Measurements from ENCODE around the gene FDPS.
"Not testable (repeated sequence)": the region's sequence is repeated elsewhere in the genome, so short reads cannot be mapped to it uniquely, and the experiment has no call there.

Gene FDPS

DNA sequence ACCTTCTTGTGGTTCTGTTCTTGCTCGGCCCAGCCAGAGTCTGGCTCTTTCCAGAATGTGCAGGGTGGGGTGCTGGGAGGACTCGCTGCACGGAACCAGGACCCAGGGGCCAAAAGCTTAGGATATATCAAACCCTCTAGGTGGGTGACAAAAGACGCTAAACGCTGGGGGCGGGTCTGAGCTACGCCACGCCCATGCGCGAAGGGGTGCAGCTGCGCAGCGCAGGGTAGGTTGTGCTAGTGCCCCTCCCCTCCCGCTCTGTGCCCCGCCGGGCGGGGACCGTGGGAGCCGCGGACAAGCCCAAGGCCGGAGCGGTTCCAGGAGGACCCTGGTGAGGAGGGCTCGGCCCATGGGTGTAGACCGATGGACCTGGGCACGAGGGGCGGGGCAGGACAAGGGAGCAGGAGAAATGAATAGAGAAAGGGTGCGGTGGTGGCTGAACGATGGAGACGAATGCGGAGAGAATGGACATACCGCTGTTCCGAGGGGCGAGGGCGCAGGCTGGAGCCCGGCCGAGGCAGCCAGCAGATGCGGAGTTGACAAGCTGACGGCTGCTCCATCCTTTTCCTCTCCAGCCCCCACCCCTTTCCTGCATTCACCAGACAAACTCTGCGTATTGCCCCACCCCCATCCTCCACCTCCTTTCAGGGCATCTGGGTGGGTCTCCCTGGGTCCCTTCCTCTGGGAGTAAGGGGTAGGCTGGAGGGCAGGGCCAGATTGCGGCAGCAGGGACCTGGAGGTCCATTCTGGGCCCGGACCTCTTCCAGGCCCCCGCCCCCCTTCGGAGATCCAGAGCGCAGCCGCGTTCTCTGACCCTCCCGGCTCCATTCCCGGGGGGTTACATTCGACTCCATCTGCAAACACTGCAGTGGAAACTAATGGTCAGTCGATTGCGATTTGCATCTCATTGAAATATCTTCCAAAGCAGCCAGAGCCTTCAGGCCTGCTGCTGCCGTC lies 12.3 kb downstream of the FDPS start, which contains the start of gene RUSC1:
Gene RUSC1 (plus strand): TSS at position 234 of the 957 bp plus-strand sequence. CDS start 880 bp downstream, outside the sequence.
- DNase-seq, result no peak

DNA sequence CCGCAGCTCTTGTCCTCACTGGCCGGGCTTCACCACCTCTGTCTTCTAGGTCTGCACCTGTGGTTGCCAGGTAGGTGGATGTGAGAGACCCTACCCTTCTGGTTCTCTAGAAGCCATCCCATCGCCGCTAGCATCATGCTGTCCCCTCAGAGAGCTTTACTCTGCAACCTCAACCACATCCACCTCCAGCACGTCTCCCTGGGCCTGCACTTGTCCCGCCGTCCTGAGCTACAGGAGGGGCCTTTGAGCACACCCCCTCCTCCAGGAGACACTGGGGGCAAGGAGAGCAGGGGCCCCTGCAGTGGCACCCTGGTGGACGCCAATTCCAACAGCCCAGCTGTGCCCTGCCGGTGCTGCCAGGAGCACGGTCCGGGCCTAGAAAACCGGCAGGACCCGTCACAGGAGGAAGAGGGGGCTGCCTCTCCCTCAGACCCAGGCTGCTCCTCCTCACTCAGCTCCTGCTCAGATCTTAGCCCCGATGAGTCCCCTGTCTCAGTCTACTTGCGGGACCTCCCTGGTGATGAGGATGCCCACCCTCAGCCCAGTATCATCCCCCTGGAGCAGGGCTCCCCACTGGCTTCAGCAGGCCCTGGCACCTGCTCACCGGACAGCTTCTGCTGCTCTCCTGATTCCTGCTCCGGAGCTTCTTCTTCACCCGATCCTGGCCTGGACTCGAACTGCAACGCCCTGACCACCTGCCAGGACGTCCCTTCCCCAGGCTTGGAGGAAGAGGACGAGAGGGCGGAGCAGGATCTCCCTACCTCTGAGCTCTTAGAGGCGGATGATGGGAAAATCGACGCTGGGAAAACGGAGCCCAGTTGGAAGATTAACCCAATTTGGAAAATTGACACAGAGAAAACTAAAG lies 13.2 kb downstream of the FDPS start:
- peak; percentile 5 for DNase-seq

GRCh38 chr1:155322571-155322952 lies 13.9 kb downstream of the FDPS start:
- no peak for DNase-seq

DNA sequence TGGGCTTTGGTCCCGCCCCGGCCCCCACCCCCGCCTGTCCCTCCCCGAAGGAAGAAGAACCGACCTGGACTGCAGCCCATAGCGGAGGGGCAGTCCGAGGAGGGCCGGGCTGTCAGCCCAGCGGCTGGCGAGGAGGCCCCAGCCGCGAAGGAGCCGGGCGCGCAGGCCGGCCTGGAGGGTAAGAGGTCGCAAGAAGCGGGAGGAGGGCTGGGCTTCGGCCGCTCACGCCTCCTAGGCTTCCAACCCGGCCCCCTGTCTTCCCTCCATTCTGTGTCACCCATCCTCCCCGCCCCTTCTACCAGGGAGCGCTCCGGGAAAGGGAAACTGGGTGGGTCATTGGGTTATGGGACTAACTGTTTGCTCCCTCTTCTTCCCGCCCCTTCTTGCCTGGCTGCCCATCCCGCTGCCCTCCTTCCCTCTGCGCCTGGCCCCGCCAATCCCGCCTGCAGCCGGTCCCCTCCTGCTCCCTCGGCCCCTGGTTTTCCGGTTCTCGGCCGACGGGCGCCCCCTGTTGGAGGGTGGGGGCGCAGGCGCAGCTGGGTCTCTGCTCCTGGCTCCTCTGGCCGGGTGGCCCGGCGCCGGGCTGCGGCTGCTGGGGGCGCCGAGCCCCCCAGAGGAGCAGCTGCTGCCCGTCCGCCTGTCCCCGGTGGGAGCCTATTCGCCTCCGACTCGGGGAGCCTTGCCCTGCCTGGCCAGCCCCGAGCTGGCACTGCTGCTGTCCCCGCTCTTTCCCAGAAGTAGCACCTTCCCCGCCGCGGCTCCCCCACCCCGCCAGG lies 14.5 kb downstream of the FDPS start:
- DNase-seq, result peak; percentile 94

GRCh38 chr1:155323729-155324036 lies 15.0 kb downstream of the FDPS start:
- DNase-seq, result peak; percentile 81

DNA sequence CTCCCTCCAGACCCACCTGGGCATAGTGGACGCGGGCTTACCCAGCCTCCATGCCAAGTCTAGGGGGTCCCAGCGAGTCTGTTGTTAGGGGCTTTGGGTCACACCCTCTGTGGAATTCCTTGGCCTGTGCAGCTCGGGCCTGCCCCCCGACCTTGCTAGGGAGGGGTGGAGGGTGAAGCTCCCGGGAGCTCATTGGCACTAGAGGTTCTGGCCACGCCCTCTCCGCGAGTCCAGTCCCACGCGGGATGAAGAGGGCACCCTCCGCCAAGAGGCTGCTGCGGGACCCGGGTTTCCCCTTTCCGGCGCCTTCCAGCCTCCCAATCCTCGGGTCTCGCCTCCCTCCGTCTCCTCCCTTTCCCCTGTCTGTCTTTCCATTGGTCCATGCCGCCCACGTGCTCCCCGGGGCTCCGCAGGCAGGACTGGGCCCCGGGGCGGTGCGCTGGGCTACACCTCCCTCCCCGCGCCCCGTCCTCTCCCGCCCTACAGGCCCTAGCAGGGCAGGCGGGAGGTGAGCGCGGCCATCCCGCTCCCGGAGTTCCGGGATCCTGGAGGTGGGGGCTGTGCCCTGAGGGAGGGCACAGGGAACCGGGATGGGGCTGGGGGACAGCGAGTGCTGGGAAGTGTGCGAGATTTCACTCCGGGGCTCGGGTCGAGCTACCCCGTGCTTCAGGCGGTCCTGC lies 15.5 kb downstream of the FDPS start:
- peak; percentile 94 for DNase-seq

- peak; percentile 47 for DNase-seq
Measured at GRCh38 chr1:155324717-155325602, 16.3 kb downstream of the FDPS start.

DNA sequence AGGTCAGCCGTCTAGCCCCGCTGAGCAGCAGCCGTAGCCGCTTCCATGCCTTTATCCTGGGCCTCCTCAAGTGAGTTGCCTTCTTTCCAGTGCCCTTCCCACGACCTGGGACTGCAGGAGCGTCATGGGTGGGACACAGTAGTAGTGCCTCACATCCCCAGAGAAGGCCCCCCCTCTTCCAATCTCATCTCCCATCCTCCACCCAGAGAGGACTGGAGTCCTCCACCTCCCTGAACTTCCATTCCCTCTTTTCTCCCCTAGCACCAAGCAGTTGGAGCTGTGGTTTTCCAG lies 16.9 kb downstream of the FDPS start:
- no peak for DNase-seq

GRCh38 chr1:155326020-155326526 lies 17.4 kb downstream of the FDPS start:
- no peak for DNase-seq

DNA sequence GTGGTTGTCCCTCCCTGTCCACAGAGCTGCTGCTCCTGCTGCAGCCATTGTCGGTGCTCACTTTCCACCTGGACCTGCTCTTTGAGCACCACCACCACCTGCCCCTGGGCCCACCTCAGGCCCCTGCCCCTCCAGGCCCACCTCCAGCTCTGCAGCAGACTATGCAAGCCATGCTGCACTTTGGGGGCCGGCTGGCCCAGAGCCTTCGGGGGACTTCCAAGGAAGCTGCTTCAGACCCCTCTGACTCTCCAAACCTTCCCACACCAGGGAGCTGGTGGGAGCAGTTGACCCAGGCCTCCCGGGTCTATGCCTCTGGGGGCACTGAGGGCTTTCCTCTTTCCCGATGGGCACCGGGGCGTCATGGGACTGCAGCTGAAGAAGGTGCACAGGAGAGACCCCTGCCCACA lies 18.0 kb downstream of the FDPS start:
- DNase-seq, result no peak

DNA sequence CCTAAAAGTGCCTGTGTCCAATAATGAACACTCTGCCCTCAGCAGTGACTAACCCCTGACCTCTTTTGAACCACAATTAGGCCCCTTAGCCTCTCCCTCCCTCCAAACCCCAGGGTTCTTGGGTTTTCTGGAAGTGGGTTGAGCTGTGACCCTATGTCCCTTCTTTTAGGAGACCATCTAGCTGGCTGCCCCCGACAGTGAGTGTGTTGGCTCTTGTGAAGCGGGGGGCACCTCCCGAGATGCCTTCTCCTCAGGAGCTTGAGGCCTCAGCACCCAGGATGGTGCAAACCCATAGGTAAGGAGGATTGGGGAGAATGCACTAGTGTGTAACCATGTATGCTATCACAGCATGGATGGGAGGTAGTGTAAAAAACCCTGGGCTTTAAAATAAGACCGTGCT lies 19.3 kb downstream of the FDPS start:
- DNase-seq, result no peak

DNA sequence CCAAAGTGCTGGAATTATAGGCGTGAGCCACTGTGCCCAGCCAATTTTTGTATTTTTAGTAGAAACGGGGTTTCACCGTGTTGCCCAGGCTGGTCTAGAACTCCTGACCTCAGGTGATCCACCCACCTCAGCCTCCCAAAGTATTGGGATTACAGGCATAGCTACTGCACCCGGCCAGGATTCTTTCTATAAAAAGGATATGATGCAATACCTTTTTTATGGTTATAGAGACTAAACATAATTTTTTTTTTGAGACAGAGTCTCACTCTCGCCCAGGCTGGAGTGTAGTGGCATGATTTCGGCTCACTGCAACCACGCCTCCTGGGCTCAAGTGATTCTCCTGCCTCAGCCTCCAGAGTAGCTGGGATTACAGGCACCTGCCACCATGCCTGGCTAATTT lies 20.2 kb downstream of the FDPS start:
- not testable (repeated sequence) for DNase-seq

DNA sequence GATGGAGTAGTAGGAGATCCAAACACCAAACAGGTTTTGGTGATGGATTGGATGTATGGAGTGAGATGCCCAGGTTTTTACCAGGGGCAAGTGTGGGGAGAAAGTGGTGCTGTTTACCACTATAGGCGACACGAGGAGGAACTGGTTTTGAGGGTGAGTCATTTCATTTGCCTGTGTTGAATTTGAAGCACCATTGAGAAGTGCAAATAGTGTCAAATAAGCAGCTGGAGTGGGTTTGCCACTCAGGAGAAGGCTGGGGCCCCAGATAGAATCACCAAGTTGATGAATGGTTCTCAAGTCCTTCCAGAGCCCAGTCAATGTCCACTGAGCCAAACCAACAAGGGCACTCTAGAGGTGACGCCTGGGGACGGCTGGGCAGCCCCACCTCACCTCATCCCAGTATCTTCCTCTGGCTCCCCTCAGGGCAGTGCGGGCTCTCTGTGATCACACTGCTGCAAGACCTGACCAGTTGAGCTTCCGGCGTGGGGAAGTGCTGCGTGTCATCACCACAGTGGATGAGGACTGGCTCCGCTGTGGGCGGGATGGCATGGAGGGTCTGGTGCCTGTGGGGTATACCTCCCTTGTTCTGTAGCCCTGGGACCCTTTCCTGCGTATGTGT lies 21.4 kb downstream of the FDPS start:
- peak; percentile 53 for DNase-seq

GRCh38 chr1:155334962-155335361 lies 26.3 kb downstream of the FDPS start:
- no peak for DNase-seq

- no peak for DNase-seq
Measured at GRCh38 chr1:155339515-155340097, 30.9 kb downstream of the FDPS start.

DNA sequence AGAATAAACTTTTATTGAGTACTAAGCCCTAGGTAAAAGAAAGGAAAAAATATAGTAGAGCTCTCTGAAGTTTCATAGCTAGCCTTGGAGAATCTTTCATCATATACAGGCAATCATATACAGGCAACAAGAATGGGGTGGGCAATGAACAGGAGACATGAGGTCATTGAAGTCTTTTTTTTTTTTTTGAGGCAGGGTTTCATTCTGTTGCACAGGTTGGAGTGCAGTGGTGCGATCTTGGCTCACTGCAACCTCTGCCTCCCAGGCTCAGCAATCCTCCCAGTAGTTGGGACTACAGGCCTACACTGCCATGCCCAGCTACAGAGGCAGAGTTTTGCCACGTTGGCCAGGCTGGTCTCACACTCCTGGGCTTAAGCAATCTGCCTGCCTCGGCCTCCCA lies 34.2 kb downstream of the FDPS start:
- DNase-seq, result no peak

GRCh38 chr1:155352631-155353030 lies 44.0 kb downstream of the FDPS start:
- DNase-seq, result no peak

DNA sequence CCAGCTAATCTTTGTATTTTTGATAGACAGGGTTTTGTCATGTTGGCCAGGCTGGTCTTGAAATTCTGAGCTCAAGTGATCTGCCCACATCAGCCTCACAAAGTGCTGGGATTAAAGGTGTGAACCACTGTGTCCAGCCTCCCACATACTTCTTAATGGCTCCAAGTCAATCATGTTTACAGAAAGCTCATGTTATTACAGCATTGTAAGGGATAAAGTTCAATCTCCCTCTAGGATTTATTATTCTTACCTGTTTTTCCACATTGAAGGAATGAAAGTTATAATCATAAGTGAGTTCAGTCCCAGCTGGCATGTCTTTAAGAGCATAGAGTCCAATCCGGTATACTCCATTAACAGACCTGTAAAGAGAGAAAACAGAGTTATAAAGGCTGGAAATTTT lies 51.4 kb downstream of the FDPS start:
- DNase-seq, result no peak
